ENCODE measurements around the gene MAML2.
A peak's percentile ranks its signal among the peaks of the same experiment; 100 is the strongest.

Gene MAML2

GRCh38 chr11:96013461-96014213, 329.4 kb downstream of the MAML2 start:
- POLR2A ChIA-PET (ENCODE audit: low non-redundant PET), result no interaction called here

GRCh38 chr11:96012086-96012824, 330.7 kb downstream of the MAML2 start:
- POLR2A ChIA-PET (ENCODE audit: low non-redundant PET), result no interaction called here
- TF ChIP-seq, protein P1, sequence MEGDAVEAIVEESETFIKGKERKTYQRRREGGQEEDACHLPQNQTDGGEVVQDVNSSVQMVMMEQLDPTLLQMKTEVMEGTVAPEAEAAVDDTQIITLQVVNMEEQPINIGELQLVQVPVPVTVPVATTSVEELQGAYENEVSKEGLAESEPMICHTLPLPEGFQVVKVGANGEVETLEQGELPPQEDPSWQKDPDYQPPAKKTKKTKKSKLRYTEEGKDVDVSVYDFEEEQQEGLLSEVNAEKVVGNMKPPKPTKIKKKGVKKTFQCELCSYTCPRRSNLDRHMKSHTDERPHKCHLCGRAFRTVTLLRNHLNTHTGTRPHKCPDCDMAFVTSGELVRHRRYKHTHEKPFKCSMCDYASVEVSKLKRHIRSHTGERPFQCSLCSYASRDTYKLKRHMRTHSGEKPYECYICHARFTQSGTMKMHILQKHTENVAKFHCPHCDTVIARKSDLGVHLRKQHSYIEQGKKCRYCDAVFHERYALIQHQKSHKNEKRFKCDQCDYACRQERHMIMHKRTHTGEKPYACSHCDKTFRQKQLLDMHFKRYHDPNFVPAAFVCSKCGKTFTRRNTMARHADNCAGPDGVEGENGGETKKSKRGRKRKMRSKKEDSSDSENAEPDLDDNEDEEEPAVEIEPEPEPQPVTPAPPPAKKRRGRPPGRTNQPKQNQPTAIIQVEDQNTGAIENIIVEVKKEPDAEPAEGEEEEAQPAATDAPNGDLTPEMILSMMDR (conservative IDR thresholded peaks at IDR 0.05; ENCODE audit: low read depth), result no peak

More at GRCh38 chr11:96013461-96014213, 329.4 kb downstream of the MAML2 start:
- CTCF ChIA-PET, result interaction anchor here (0.5 kb wide), 1 partner anchor 330 kb away, joined by 3 read pairs; no protein-coding TSS in a partner anchor
- DNase-seq (ENCODE audit: low spot score), result no peak
- H3K27ac ChIP-seq, result no peak overlapping the region
- TF ChIP-seq, protein P1 (conservative IDR thresholded peaks at IDR 0.05; ENCODE audit: low read depth), result no peak

GRCh38 chr11:96010683-96011082, 332.3 kb downstream of the MAML2 start:
- TF ChIP-seq, protein P1 (conservative IDR thresholded peaks at IDR 0.05; ENCODE audit: low read depth), result no peak
- POLR2A ChIA-PET (ENCODE audit: low non-redundant PET), result no interaction called here
- DNase-seq (ENCODE audit: low spot score), result no peak
- CTCF ChIA-PET, result no interaction called here
- H3K27ac ChIP-seq, result no peak overlapping the region

More at GRCh38 chr11:96012086-96012824, 330.7 kb downstream of the MAML2 start:
- CTCF ChIA-PET, result interaction anchor here (0.5 kb wide), 1 partner anchor 59 kb away, joined by 3 read pairs; no protein-coding TSS in a partner anchor
- peak; percentile 8 for DNase-seq (ENCODE audit: low spot score)
- no peak overlapping the region for H3K27ac ChIP-seq

GRCh38 chr11:96008161-96008720, 334.8 kb downstream of the MAML2 start:
- no peak overlapping the region for H3K27ac ChIP-seq
- ChIA-PET CTCF (no interaction called here), POLR2A (ENCODE audit: low non-redundant PET) (no interaction called here)
- no peak for DNase-seq (ENCODE audit: low spot score)
- TF ChIP-seq, protein P1 (conservative IDR thresholded peaks at IDR 0.05; ENCODE audit: low read depth), result no peak

DNA sequence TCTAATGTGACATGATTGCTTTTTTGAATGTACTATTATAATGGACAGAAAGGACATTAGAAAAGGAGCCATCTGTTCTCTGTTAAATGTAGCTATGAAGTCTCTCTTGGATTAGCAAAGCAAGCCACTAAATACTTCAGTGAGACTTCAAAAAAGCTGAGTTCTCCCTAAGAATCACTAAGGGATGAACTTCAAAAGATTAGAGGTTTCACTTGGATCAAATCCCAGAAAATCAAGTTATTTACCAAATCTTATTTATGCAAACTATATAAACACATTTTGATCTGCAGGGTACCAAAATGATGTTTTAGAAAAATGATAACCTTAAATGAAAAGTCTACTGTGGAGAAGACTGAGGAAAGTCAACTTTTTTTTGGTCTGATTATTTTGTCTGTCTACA, 337.0 kb downstream of the MAML2 start:
- ChIA-PET CTCF (interaction anchor here (0.6 kb wide), 1 partner anchor 430 kb away, joined by 4 read pairs; no protein-coding TSS in a partner anchor), POLR2A (ENCODE audit: low non-redundant PET) (no interaction called here)
- no peak overlapping the region for H3K27ac ChIP-seq
- DNase-seq (ENCODE audit: low spot score), result no peak
- TF ChIP-seq, protein P1 (conservative IDR thresholded peaks at IDR 0.05; ENCODE audit: low read depth), result no peak

DNA sequence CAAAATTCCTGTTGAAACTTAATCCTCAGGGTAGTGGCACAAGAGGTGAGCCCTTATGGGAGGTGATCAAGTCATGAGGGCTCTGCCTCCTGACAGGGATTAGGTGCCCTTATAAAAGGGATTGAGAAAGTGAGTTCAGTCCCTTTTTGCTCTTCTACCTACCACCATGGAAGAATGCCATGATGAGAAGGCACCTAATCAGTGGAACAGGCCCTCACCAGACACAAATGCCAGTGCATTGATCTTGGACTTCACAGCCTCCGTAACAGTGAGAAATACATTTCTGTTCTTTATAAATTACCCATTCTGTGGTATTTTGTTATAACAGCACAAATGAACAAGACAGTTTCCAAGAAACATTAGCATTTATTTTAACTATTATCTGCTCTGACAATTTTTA, 338.1 kb downstream of the MAML2 start:
- ChIA-PET CTCF (no interaction called here), POLR2A (ENCODE audit: low non-redundant PET) (no interaction called here)

More for the DNA sequence above, 338.1 kb downstream of the MAML2 start:
- DNase-seq (ENCODE audit: low spot score), result no peak
- H3K27ac ChIP-seq, result no peak overlapping the region
- TF ChIP-seq, protein P1 (conservative IDR thresholded peaks at IDR 0.05; ENCODE audit: low read depth), result no peak
